Measurements from ENCODE around the gene EFNA5. TPM values are rescaled to one million over a fixed set of nuclear protein-coding genes. Genes with fewer than 3 reads are reported as not detected.

EFNA5 gene
- total and polyA plus RNA-seq, 2 of the 13 experiments (the other 11 are each of a cell fraction or from before 2014, with no cell fraction given): not detected

GRCh38 chr5:107673368-107674136, 2.8 kb upstream of the EFNA5 start (continued):
- no peak for TF ChIP-seq TGIF2 (CRISPR knock-in tag; IDR thresholded peaks at IDR 0.05)
- TF ChIP-seq ZNF800 (CRISPR knock-in tag; IDR thresholded peaks at IDR 0.05): peak; percentile 70

- Histone ChIP-seq H3K4me2 (ENCODE audit: low read depth, low read length) (peak overlapping the region; percentile 89), H3K9me3 (ENCODE audit: low read length) (no peaks in the 10 kb centered on the region), H3K27me3 (ENCODE audit: control insufficient read depth in 1 of 2, insufficient read depth in 2 of 2, low read length in 2 of 2) (peaks cover 0 to 39% of the 10 kb centered on the region in 2 experiments; a peak in 4 of 5 replicates), H3K4me1 (ENCODE audit: insufficient read depth, low read length) (peaks cover 15% of the 10 kb centered on the region), H3K36me3 (replicated peaks in 1 of 2; ENCODE audit: control insufficient read depth in 1 of 2, insufficient read depth in 2 of 2, low read length in 2 of 2) (no peaks in the 10 kb centered on the region), H3K27ac (ENCODE audit: extremely low read length, insufficient read depth, low read length) (no peak overlapping the region), H3K4me3 (replicated peaks in 1 of 3; ENCODE audit: insufficient read depth in 1 of 3, low read depth in 2 of 3, low read length in 3 of 3) (peak overlapping the region; percentile 42 to 71 (median 49)), H2AFZ (ENCODE audit: low read length) (no peak overlapping the region), H4K20me1 (ENCODE audit: insufficient read depth, low read length) (no peaks in the 10 kb centered on the region), H3K79me2 (ENCODE audit: insufficient read depth, low read length) (no peaks in the 10 kb centered on the region), H3K9ac (ENCODE audit: insufficient read depth, low read depth, low read length) (no peak overlapping the region)
- under 1% methylated on average over 8 of the region's 11 CpGs for WGBS (ENCODE audit: low lambda C conversion rate)
- no peak for FAIRE-seq
- ChIA-PET POLR2A (no interaction called here), CTCF (ENCODE audit: low intra/inter-chr PET ratio, low total read pairs) (no interaction called here)
- intact Hi-C loops (cut with micrococcal nuclease; ENCODE audit: unreplicated experiment) (loop anchor here (1.0 to 10.0 kb wide), 4 partner anchors 420 to 1406 kb away; no protein-coding TSS in a partner anchor), in situ Hi-C loops (cut with HindIII; ENCODE audit: extremely low pct_ligation_motif_present, low pct_unique_long_range_greater_than_20kb) (no loop called here)
- ATAC-seq: peak; percentile 8; the same call in 2 of the 3 replicates
- BruUV-seq (replicated peaks): no TSS peak
- DNase-seq (ENCODE audit: low spot score): no peak
- TF ChIP-seq AGO1 (IDR thresholded peaks at IDR 0.05; ENCODE audit: low read depth, low read length, poor library complexity, severe bottlenecking): no peak
- no peak for TF ChIP-seq GLMP (CRISPR knock-in tag; IDR thresholded peaks at IDR 0.05; ENCODE audit: borderline replicate concordance)
- no peak for TF ChIP-seq ZNF414 (CRISPR knock-in tag; IDR thresholded peaks at IDR 0.05)
- no peak for TF ChIP-seq ZNF580 (CRISPR knock-in tag; IDR thresholded peaks at IDR 0.05; ENCODE audit: borderline replicate concordance, low read depth)
- no peak for TF ChIP-seq PRDM10 (CRISPR knock-in tag; IDR thresholded peaks at IDR 0.05; ENCODE audit: low read depth)
- no peak for TF ChIP-seq NKX3-1 (CRISPR knock-in tag; IDR thresholded peaks at IDR 0.05)
- no peak for TF ChIP-seq ZNF788 (CRISPR knock-in tag; IDR thresholded peaks at IDR 0.05; ENCODE audit: borderline replicate concordance)
- no peak for TF ChIP-seq BCL6 (CRISPR knock-in tag; IDR thresholded peaks at IDR 0.05)
- no peak for TF ChIP-seq NAIF1 (CRISPR knock-in tag; IDR thresholded peaks at IDR 0.05; ENCODE audit: borderline replicate concordance)
- TF ChIP-seq ZNF431 (CRISPR knock-in tag; IDR thresholded peaks at IDR 0.05; ENCODE audit: borderline replicate concordance, low read depth): no peak
- TF ChIP-seq PCBP2 (optimal IDR thresholded peaks at IDR 0.05; ENCODE audit: low read depth, low read length, poor library complexity, severe bottlenecking): no peak
- TF ChIP-seq POLR2AphosphoS2 (IDR thresholded peaks at IDR 0.05; ENCODE audit: low read depth, low read length): no peak
Observed at GRCh38 chr5:107673039-107673367, 2.3 kb upstream of the EFNA5 start.

Measured in HepG2 (cell line).